HG02884 (cell line): ENCODE data around the gene NOD1.
"Not testable (repeated sequence)": the region's sequence is repeated elsewhere in the genome, so short reads cannot be mapped to it uniquely, and the experiment has no call there.

ENCODE experiments used
- ATAC-seq: cut with Tn5 transposase; IDR thresholded peaks from one replicate; pipeline ENCODE4 v1.9.1; 2021; ENCODE audit warnings: mild to moderate bottlenecking, moderate library complexity; ENCODE audit not compliant: unreplicated experiment

The NOD1 gene, protein sequence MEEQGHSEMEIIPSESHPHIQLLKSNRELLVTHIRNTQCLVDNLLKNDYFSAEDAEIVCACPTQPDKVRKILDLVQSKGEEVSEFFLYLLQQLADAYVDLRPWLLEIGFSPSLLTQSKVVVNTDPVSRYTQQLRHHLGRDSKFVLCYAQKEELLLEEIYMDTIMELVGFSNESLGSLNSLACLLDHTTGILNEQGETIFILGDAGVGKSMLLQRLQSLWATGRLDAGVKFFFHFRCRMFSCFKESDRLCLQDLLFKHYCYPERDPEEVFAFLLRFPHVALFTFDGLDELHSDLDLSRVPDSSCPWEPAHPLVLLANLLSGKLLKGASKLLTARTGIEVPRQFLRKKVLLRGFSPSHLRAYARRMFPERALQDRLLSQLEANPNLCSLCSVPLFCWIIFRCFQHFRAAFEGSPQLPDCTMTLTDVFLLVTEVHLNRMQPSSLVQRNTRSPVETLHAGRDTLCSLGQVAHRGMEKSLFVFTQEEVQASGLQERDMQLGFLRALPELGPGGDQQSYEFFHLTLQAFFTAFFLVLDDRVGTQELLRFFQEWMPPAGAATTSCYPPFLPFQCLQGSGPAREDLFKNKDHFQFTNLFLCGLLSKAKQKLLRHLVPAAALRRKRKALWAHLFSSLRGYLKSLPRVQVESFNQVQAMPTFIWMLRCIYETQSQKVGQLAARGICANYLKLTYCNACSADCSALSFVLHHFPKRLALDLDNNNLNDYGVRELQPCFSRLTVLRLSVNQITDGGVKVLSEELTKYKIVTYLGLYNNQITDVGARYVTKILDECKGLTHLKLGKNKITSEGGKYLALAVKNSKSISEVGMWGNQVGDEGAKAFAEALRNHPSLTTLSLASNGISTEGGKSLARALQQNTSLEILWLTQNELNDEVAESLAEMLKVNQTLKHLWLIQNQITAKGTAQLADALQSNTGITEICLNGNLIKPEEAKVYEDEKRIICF

DNA sequence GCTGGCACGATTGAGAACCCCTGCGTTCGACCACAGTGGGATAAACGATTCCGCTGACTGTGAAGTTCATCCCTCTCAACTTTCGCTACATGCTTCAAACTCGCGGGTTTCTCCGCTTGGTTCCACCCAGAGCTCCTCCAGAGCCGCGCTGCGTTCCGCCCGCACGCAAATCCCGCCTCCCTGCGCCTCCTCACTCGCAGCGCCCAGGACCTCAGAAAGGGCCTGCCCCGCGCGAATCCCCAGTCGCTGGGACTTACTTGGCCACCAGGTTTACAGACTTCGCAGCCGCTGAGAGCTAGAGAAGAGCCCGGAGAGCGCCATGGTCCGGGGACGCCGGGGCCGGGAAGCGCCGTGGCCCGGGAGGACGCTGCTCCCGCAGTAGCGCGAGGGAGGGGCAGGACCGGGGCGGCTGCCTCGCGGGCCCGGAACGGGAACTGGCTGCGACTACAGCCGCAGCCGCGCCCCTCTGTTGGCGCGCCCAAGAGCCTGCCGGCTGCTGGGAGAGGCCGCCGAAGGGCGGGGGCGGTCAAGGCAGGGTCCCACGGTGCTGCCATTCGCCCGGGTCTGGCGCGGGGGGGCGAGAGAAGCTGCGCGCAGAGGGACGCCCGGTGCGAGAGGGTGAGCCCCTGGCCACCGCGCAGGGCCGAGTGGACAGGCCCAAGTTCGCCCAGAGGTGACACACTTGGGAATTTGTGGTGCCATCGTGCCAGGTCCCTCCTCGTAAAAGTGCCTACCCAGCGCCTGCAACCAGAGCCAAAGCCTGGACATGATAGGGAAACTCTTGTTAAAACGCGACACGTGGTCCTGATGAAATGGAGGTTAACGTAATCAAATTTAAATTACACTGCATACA lies at the start of gene NOD1:
TSS of gene NOD1 (minus strand) at position 436 of the 853 bp plus-strand sequence. CDS start 21,863 bp downstream, outside the sequence.
- peak; percentile 84 for ATAC-seq

DNA sequence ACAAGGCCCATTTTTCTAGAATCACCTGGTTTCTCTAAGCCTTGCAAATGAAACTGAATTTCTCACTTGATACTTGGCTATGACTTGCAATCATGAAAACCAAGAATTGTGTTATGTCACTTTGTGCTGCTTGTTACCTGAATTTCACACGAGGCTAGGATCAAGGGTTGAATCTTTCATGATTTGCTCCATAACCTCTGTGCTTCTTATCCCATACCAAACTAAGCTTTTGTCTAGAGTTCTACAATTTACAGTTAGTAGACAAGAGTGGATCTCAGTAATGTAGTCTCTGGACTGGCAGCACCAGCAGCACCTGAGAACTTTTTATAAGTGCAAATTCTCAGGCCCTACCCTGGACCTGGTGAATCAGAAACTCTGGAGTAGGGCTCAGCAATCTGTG lies 48.7 kb upstream of the NOD1 start:
- not testable (repeated sequence) for ATAC-seq

DNA sequence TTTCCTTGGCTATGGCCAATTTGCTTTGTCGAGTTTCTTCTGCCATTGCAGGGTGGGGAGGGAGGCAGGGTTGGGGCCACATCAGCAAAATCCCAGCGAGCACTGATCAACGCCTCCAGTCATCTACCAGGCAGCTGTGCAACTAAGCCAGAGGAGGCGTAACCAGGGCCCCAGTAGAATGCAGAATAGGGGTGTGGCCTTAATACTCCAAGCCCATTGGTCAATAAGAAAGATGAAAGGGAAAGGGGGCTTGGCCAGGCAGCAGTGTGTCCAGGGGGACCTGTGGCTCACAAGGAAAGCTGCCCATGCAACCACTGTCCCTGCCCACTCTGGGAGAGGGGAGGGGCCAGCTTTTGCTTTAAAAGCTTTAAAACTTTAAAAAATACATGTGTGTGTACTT lies 47.6 kb upstream of the NOD1 start:
- no peak for ATAC-seq

DNA sequence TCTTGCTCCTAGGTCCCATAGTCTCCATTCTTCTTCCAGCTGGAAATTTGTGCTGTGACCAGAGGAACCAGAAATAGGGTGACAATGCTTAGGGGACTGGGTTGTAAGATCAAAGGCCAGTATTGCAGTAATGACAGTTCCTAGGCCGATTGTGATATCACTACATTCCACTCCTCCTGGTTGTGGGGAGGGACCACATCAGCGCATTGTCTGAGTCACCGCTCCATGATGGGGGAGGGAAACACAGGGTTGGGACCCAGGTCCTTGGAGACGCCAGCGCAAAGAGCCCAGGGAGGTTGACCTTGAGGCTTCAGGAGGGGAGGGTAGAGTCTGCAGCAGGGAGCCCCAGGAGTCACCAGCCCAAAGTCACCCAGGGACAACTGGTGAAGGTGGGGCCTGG lies 46.8 kb upstream of the NOD1 start:
- no peak for ATAC-seq

DNA sequence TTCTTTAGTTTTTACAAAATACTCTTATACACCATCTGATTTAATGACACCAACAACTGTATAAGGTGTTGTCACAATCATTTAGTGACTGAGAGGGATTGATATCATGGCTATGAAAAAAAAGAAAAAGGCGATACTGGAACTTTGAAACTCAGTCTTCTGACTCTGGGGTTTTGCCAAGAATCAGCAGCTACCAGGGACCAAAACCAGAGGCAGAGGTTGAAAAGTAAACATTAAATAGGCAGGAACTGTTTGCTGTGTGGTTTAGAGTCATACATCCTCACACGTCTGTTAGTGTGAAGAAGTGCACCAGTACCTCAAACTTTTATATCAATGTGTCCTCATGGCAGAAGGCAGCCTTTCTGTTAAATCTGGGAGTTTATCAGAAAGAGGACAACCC lies 46.0 kb upstream of the NOD1 start:
- no peak for ATAC-seq

DNA sequence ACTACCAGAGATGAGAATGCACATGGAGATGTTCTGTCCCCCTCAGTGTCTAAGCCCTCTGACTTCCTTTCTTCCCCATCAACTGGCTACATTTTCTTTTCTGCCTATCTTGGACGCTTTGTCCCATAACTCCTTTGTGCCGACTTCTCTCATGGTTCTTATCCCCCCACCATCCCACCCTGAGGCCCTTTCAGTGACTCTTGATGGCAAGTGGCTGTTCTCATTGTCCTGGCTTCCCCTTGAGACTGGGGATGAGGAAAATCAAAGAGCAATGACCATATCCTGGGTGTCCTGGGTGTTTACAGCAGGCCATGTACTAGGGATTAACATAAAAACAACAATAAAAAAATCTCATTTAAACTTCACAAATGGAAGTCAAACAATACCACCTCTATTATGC lies 44.9 kb upstream of the NOD1 start:
- no peak for ATAC-seq

DNA sequence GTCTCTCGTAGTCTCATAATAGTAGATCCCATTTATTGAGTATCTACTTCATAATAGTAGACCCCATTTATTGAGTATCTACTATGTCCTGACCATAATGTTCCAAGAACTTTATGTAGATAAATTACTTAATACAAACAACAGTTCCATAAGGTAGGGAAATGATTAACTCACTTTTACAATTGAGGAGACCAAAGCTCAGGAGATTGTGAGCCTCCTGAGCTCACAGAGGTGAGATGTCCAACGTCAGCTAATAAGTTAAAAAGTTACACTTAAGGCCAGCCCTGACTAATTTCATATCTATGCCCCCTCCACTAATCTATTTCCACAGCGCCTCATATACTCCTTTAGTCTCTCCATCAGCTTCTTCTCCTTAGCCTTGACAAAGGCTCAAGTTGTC lies 43.6 kb upstream of the NOD1 start:
- no peak for ATAC-seq

DNA sequence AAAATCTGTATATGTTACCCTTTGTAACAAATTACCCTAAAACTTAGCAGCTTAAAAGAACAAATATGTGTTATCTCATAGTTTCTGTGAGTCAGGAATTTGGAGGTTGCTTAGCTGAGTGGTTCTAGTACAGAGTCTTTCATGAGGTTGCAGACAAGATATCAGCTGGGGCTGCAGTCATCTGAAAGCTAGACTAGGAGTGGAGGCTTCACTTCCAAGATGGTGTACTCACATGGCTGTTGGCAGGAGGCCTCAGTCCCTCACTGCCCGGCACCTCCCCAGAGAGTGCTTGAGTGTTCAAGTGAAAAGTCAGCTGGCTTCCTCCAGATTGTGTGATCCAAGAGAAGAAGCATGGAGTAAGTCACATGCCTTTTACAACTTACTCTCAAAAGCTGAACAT lies 42.9 kb upstream of the NOD1 start:
- ATAC-seq, result no peak

DNA sequence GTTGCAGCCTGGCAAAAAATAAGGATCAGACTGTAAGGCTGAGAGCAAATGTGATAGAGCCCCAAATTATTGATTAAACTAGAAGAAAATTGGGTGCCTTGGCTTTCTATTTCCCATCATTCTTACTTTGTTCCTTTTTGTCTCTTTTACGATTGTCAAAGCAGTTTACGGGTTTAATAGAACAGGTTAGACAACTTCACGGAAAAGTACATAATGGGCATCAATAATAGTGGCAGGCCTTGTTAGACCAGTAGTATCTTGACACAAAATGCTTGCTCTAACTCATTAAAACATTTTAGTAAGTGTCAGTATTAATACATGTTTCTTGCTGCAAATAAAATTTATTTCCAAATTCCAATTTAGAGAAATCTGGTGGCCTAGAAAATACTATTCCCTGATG lies 40.5 kb upstream of the NOD1 start:
- ATAC-seq, result no peak

DNA sequence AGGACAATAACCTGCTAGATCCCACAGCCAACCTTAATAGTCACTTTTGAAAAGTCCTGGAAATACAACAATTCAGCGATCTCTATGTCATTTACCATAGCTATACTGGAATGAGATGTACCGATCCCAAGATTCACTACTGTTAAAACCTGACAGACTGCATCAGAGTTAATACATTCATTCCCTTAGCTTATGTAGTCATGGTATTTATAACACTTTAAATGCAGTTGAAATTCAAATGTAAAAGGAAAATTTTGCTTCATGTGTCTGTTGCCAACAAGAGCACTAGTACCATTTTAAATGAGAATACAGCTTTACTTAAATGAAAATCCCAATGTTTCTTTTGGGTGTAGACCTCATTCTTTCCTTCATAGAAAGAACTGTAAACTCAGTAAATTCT lies 37.2 kb upstream of the NOD1 start:
- no peak for ATAC-seq

DNA sequence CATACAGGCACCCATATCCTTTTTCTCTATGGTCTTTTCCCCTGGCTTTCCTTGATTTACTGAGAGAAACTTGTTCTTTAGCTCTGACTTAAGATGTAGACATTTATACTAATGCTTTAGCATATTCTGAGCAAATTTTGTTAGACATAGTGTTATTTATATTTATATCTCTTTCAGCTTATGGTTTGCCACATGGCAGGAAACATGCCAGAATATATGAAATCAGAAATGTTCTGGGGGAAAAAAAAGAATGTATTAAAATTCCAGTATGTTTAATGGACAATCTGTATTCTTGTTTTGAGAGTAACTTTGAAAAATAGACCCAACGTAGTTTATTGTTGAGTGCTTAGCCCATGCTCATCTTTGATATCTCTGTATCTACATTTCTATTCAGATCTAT lies 36.2 kb upstream of the NOD1 start:
- no peak for ATAC-seq

DNA sequence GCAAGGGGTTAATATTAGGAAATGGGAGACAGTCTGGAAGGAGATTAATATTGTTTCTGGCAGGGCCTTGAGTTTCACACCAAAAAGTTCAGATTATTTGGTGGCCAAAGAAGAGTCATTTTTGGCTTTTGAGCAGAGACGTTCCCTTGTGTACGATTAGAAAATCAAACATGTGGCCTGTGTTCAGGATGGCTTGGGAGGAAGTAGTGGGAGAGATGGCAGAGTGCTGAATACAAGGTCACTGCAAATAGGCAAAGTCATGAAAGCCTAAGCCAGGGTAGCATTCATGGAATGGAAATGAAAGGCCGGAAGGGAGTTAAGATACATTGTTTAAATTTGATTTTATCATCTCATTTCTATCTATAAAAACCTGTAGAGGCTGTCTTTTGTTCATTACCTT lies 35.6 kb upstream of the NOD1 start:
- no peak for ATAC-seq

DNA sequence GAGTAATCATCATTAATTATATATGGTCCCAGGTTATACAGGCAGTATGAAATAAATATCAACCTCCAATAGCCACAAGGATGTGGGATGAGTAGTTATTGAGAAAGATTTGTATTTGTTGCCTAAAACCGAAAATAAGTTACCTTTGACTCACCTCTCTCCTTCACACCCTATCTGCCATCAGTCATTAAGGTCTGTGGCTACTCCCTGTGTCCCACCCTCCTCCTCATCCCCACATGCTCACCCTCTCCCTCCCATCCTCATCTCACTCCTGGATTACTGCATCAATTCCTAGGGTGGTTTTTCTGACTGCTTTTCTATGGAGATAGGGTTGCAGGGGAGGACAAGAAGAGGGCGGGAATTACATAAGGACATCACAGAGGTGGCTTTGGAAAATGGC lies 35.2 kb upstream of the NOD1 start:
- no peak for ATAC-seq

DNA sequence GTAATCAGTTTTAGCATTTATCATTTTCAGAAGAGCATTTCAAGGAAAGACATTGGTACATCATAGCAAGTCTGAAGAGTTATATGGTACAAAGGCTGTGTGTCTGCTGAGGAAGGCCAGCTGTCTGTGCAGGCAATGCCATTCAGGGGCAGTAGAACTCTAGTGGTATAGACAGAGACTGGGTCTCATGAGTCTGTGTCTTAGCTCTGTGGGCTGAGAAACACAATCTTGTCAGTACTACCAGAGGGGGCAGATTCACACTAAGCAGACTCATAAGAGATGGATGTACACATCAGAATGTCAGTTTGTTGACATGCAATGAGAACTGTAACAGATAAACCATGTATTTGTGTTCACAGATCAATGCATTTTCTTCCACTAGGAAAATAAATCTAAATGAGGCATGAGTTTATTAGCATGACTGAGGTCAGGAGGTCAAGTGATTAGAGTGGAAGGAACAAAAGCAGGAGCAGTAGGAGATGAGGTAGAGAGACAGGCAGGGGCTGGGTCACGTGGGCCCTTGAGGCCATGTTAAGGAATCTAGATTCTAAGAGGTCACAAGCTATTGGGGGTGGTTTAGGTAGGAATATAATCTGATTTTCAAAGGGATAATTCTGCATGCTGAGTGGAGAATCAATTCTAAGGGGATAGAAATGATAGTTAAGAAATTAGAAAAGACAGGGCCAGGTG lies 33.5 kb upstream of the NOD1 start:
- ATAC-seq, result no peak

DNA sequence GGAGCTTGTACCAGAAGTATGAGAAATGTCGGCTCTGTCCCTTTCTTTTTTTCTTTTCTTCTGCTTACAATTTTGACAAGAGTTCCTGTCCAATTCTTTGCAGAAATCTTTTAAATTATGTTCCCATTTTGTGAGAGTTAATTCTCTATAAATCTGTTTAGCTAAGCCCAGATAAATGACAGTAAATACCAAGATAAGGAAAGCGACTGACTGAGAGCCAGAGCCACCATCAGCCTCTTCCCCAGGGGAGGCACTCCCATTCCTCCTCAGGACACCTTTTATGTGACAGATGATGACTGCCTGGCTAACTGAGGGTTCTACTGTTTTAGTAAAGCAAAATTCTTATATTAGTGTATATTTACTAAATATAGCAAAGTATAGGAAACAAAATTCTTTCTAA lies 32.9 kb upstream of the NOD1 start:
- no peak for ATAC-seq

DNA sequence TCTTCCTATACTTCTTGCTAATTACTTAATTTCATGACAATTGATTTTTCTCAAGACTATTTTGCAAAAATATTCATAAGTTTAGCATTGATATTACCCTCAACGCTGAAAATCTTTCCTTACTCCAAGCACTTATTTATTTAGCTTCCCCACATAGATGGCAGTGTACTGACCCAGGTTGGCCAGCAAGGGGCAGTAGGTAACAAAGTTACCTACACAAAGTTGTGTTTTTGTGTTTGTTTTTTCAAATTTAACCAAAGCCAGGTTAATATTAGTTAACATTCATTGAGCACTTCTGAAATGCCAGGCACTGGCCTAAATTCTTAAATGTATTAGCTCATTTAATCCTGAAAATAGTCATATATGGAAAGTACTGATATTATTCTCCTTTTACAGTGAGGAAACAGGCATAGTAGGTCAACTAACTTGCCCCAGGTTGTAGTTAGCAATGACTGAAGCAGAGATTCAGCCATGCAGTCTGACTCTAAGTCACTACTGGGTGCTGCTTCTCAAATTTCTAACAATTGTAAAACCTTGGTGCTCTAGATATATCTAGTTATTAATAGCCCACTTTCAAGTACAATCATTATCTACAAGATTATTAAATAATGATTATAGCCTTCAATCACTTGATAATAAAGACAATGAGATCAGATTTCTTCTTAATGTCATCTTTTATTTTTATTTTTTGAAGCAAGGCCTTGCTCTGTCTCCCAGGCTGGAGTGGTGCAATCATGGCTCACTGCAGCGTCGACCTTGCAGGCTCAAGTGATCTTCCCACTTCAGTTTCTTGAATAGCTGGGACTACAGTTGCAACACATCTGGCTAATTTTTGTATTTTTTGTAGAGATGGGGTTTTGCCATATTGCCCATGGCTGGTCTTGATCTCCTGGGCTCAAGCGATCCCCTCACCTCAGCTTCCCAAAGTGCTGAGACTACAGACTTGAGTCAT lies 31.8 kb upstream of the NOD1 start:
- ATAC-seq, result no peak

DNA sequence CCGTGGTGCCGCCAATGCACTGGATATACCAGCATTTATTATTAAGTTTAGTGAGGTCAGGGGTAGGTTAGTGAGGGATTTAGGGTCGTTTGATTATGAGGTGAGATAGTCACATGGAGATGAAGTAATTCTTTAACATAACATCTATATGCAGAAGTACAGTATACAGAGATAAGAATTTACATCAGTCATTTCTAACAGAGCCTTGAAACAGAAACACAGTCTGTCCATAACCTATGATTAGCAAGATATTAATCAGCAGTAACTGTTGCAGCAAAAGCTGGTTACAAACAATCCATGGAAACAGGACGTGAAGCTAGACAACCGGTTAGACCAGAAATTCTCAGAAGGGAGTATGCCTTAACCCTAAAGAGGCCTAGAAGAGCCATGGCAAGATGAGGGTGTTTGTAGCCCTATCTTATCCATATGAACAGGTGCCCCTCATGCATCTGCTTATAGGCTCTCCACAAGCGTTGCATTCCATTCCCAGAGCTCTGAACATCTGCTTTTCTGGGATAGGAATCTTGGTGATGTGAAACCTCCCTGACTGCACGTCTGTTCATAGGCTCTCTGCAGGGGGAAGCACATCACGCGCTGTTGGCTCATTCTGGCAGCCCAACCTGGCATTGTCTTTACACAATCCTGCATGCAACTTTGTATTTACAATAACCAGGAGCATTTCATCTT lies 30.7 kb upstream of the NOD1 start:
- not testable (repeated sequence) for ATAC-seq

DNA sequence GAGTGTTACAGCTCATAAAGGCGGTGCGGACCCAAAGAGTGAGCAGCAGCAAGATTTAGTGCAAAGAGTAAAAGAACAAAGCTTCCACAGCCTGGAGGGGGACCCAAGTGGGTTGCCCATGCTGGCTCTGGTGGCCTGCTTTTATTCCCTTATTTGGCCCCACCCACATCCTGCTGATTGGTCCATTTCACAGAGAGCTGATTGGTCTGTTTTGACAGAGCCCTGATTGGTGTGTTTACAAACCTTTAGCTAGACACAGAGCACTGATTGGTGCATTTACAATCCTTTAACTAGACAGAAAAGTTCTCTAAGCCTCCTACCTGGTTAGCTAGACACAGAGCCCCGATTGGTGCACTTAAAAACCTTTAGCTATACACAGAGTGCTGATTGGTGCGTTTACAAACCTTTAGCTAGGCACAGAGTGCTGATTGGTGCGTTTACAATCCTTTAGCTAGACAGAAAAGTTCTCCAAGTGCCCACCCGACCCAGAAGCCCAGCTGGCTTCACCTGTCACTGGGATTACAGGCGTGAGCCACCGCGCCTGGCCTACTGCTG lies 28.8 kb upstream of the NOD1 start:
- not testable (repeated sequence) for ATAC-seq
